Measurements from ENCODE around the gene CALB2.

Gene CALB2

GRCh38 chr16:71341881-71342280, 16.6 kb upstream of the CALB2 start:
- TF ChIP-seq CTCF (IDR thresholded peaks at IDR 0.05; ENCODE audit: low read depth, low read length) = no peak
- Histone ChIP-seq H3K27me3 (ENCODE audit: low read depth, low read length) (0 out of 2 replicates have a peak, but pooled peaks cover 3% of the 10 kb centered on the region), H3K27ac (ENCODE audit: low read length) (no peak overlapping the region), H3K4me3 (ENCODE audit: low read length) (no peak overlapping the region), H3K4me2 (ENCODE audit: low read length) (no peak overlapping the region), H4K20me1 (ENCODE audit: insufficient read depth, low read length) (no peaks in the 10 kb centered on the region), H3K9me3 (ENCODE audit: insufficient read depth, low read length) (no peaks in the 10 kb centered on the region), H3K79me2 (ENCODE audit: low read length) (no peaks in the 10 kb centered on the region), H3K36me3 (replicated peaks; ENCODE audit: low read depth, low read length) (no peaks in the 10 kb centered on the region), H2AFZ (ENCODE audit: low read depth, low read length) (no peak overlapping the region), H3K4me1 (ENCODE audit: low read length) (no peaks in the 10 kb centered on the region), H3K9ac (ENCODE audit: low read length) (no peak overlapping the region)

GRCh38 chr16:71343078-71343477, 15.4 kb upstream of the CALB2 start:
- Histone ChIP-seq H3K79me2 (ENCODE audit: low read length) (no peaks in the 10 kb centered on the region), H3K27me3 (ENCODE audit: low read depth, low read length) (0 out of 2 replicates have a peak, but pooled peaks cover 3% of the 10 kb centered on the region), H3K9me3 (ENCODE audit: insufficient read depth, low read length) (no peaks in the 10 kb centered on the region), H3K9ac (ENCODE audit: low read length) (no peak overlapping the region), H4K20me1 (ENCODE audit: insufficient read depth, low read length) (no peaks in the 10 kb centered on the region), H3K36me3 (replicated peaks; ENCODE audit: low read depth, low read length) (no peaks in the 10 kb centered on the region), H3K4me3 (ENCODE audit: low read length) (no peak overlapping the region), H2AFZ (ENCODE audit: low read depth, low read length) (no peak overlapping the region), H3K27ac (ENCODE audit: low read length) (no peak overlapping the region), H3K4me2 (ENCODE audit: low read length) (no peak overlapping the region), H3K4me1 (ENCODE audit: low read length) (no peaks in the 10 kb centered on the region)
- TF ChIP-seq EZH2phosphoT487 (IDR thresholded peaks at IDR 0.05; ENCODE audit: low read depth) (no peak), CTCF (IDR thresholded peaks at IDR 0.05; ENCODE audit: low read depth, low read length) (no peak)

- TF ChIP-seq EZH2phosphoT487 (IDR thresholded peaks at IDR 0.05; ENCODE audit: low read depth) (no peak), CTCF (IDR thresholded peaks at IDR 0.05; ENCODE audit: low read depth, low read length) (no peak)
- H3K4me2 ChIP-seq (ENCODE audit: low read length) = no peak overlapping the region
- no peaks in the 10 kb centered on the region for H3K36me3 ChIP-seq (replicated peaks; ENCODE audit: low read depth, low read length)
- no peak overlapping the region for H3K9ac ChIP-seq (ENCODE audit: low read length)
- H3K9me3 ChIP-seq (ENCODE audit: insufficient read depth, low read length) = no peaks in the 10 kb centered on the region
- H3K4me3 ChIP-seq (ENCODE audit: low read length) = no peak overlapping the region
- H3K27me3 ChIP-seq (ENCODE audit: low read depth, low read length) = 0 out of 2 replicates have a peak, but pooled peaks cover 3% of the 10 kb centered on the region
- no peak overlapping the region for H3K27ac ChIP-seq (ENCODE audit: low read length)
- H3K79me2 ChIP-seq (ENCODE audit: low read length) = no peaks in the 10 kb centered on the region
- no peaks in the 10 kb centered on the region for H3K4me1 ChIP-seq (ENCODE audit: low read length)
- no peak overlapping the region for H2AFZ ChIP-seq (ENCODE audit: low read depth, low read length)
- H4K20me1 ChIP-seq (ENCODE audit: insufficient read depth, low read length) = no peaks in the 10 kb centered on the region
Measured at GRCh38 chr16:71344315-71344905, 14.1 kb upstream of the CALB2 start.

- no peak overlapping the region for H3K27ac ChIP-seq (ENCODE audit: low read length)
- H4K20me1 ChIP-seq (ENCODE audit: insufficient read depth, low read length) = no peaks in the 10 kb centered on the region
- no peaks in the 10 kb centered on the region for H3K4me1 ChIP-seq (ENCODE audit: low read length)
- TF ChIP-seq EZH2phosphoT487 (IDR thresholded peaks at IDR 0.05; ENCODE audit: low read depth) = no peak
- no peak for TF ChIP-seq CTCF (IDR thresholded peaks at IDR 0.05; ENCODE audit: low read depth, low read length)
- no peaks in the 10 kb centered on the region for H3K36me3 ChIP-seq (replicated peaks; ENCODE audit: low read depth, low read length)
- no peak overlapping the region for H2AFZ ChIP-seq (ENCODE audit: low read depth, low read length)
- no peak overlapping the region for H3K4me2 ChIP-seq (ENCODE audit: low read length)
- no peaks in the 10 kb centered on the region for H3K9me3 ChIP-seq (ENCODE audit: insufficient read depth, low read length)
- no peak overlapping the region for H3K4me3 ChIP-seq (ENCODE audit: low read length)
- no peak overlapping the region for H3K9ac ChIP-seq (ENCODE audit: low read length)
- H3K27me3 ChIP-seq (ENCODE audit: low read depth, low read length) = 0 out of 2 replicates have a peak, but pooled peaks cover 3% of the 10 kb centered on the region
- H3K79me2 ChIP-seq (ENCODE audit: low read length) = no peaks in the 10 kb centered on the region
Measured at GRCh38 chr16:71345031-71345430, 13.5 kb upstream of the CALB2 start.

Data from OCI-LY3 (cell line).